GM19455 (cell line): ENCODE measurements around the gene GOLGB1.
"Not testable (repeated sequence)": the region's sequence is repeated elsewhere in the genome, so short reads cannot be mapped to it uniquely, and the experiment has no call there.

Source experiments
- ATAC-seq: cut with Tn5 transposase; IDR thresholded peaks from one replicate; pipeline ENCODE4 v1.9.1; 2021; ENCODE audit not compliant: unreplicated experiment

GOLGB1 gene

GRCh38 chr3:121690777-121691405 is 58.6 kb downstream of the GOLGB1 start:
- ATAC-seq = peak; percentile 68

GRCh38 chr3:121688747-121689146 is 60.8 kb downstream of the GOLGB1 start:
- not testable (repeated sequence) for ATAC-seq

- ATAC-seq = no peak
Observed at GRCh38 chr3:121681792-121682191, 67.7 kb downstream of the GOLGB1 start.

- ATAC-seq = no peak
Observed at GRCh38 chr3:121677141-121677540, 72.4 kb downstream of the GOLGB1 start.

GRCh38 chr3:121670676-121671075 is 78.9 kb downstream of the GOLGB1 start:
- no peak for ATAC-seq

- no peak for ATAC-seq
Observed at GRCh38 chr3:121667333-121667732, 82.2 kb downstream of the GOLGB1 start.

- no peak for ATAC-seq
Observed at GRCh38 chr3:121665488-121665887, 84.1 kb downstream of the GOLGB1 start.

GRCh38 chr3:121663171-121663847 is 86.2 kb downstream of the GOLGB1 start:
- no peak for ATAC-seq

GRCh38 chr3:121662742-121663141 is 86.8 kb downstream of the GOLGB1 start:
- ATAC-seq = no peak

GRCh38 chr3:121661376-121661775 is 88.2 kb downstream of the GOLGB1 start:
- ATAC-seq = no peak

GRCh38 chr3:121660356-121661171 is 89.0 kb downstream of the GOLGB1 start, which contains the start of gene HCLS1:
TSS of gene HCLS1 (minus strand) at chr3:121660903. CDS start at chr3:121658347, 2,556 bp downstream.
- peak; percentile 84 for ATAC-seq

GRCh38 chr3:121659586-121659985 is 90.0 kb downstream of the GOLGB1 start:
- ATAC-seq = no peak

- no peak for ATAC-seq
Observed at GRCh38 chr3:121658716-121659435, 90.7 kb downstream of the GOLGB1 start.

- ATAC-seq = peak; percentile 77
Observed at GRCh38 chr3:121654493-121655385, 94.8 kb downstream of the GOLGB1 start.

- ATAC-seq = no peak
Observed at GRCh38 chr3:121651684-121652083, 97.9 kb downstream of the GOLGB1 start.

GRCh38 chr3:121649645-121650044 is 99.9 kb downstream of the GOLGB1 start:
- ATAC-seq = no peak

GRCh38 chr3:121648219-121648958 is 101.2 kb downstream of the GOLGB1 start:
- no peak for ATAC-seq

GRCh38 chr3:121645054-121645453 is 104.5 kb downstream of the GOLGB1 start:
- no peak for ATAC-seq

- no peak for ATAC-seq
Observed at GRCh38 chr3:121642601-121643314, 106.8 kb downstream of the GOLGB1 start.
